Stomach (tissue), 9 donors: ENCODE measurements around the gene STAT4. TPM values are rescaled to one million over a fixed set of nuclear protein-coding genes. Genes with fewer than 3 reads are reported as not detected.

ENCODE experiments used
- DNase-seq, 2 donors: peaks; one replicate each; pipeline versions ENCODE4 v3.0.0 to v3.0.0-alpha.2; 2013 to 2019
- H3K27ac ChIP-seq, 5 donors: fragments of 200-600 bp in 4 of 5; sonication (generic) in 4 of 5; one replicate each; pipeline ENCODE4 v1.5.1; 2013 to 2019; ENCODE audit warnings: mild to moderate bottlenecking in 1 of 5, moderate library complexity in 1 of 5
- H3K27me3 ChIP-seq, 3 donors: fragments of 200-600 bp; sonication (generic); one replicate each; pipeline ENCODE4 v1.5.1; 2017 to 2019; ENCODE audit warnings: mixed run types in 1 of 3
- H3K36me3 ChIP-seq, 4 donors: fragments of 200-600 bp; sonication (generic); 1 replicate in 3 of 4; 2 replicates in 1 of 4; pipeline ENCODE4 v1.5.1; 2016 to 2019
- H3K4me1 ChIP-seq, 4 donors: fragments of 200-600 bp; sonication (generic); one replicate each; pipeline ENCODE4 v1.5.1; 2016 to 2019
- H3K4me3 ChIP-seq, 4 donors: fragments of 200-600 bp; sonication (generic) in 3 of 4; one replicate each; pipeline ENCODE4 v1.5.1; 2016 to 2019; ENCODE audit warnings: mild to moderate bottlenecking in 1 of 4
- H3K9me3 ChIP-seq, 4 donors: fragments of 200-600 bp; sonication (generic); one replicate each; pipeline ENCODE4 v1.5.1; 2016 to 2019
- EP300 ChIP-seq: sonication (generic); formaldehyde crosslinking; IDR thresholded peaks from one replicate; pipeline ENCODE4 v1.6.1; 2017; ENCODE audit warnings: antibody characterized with exemption
- POLR2A ChIP-seq, 4 donors: fragments of 450-650 bp; IDR thresholded peaks; one replicate each; pipeline ENCODE4 v1.6.1; 2016; ENCODE audit warnings: antibody characterized with exemption in 4 of 4, control low read depth in 2 of 4, mild to moderate bottlenecking in 1 of 4, moderate library complexity in 1 of 4
- POLR2AphosphoS5 ChIP-seq, 3 donors: sonication (generic); formaldehyde crosslinking; IDR thresholded peaks; one replicate each; pipeline ENCODE4 v1.6.1; 2016; ENCODE audit warnings: antibody characterized with exemption in 3 of 3
- WGBS, 5 donors: extraction: QIAGEN DNeasy Blood & Tissue Kit in 3 of 5; methylation state at CpG; one replicate each; pipeline versions ENCODE4 v1.1.5 to v1.1.7; 2013 to 2018; 5-methylcytosine and 5-hydroxymethylcytosine counted together
- intact Hi-C: fragments of 100-400 bp; cut with DNase I; formaldehyde crosslinking; loops from one replicate; pipeline ENCODE4 v1.15.1; 2023; ENCODE audit warnings: low total_unique reads
- polyA plus RNA-seq, 3 donors: library from polyadenylated mRNA; stranded (reverse); fragments of 200-250 nt; gene quantifications; one replicate each; pipeline ENCODE4 v1.2.3, GENCODE V29; 2013
- total RNA-seq, 5 donors: library from RNA; depleted of rRNA; stranded (reverse); fragments of >200 nt; gene quantifications; one replicate each; pipeline versions ENCODE4 v1.1.0 to v1.2.3, GENCODE V29; 2014 to 2016
- TF ChIP-seq, protein P1 (sequence below), 7 experiments: fragments of 450-650 bp in 4 of 7; fragments of 200-600 bp in 3 of 7; sonication (generic) in 3 of 7; IDR thresholded peaks; one replicate each; pipeline ENCODE4 v1.5.1; 2016 to 2019; ENCODE audit warnings: antibody characterized with exemption in 7 of 7, control low read depth in 2 of 7, mild to moderate bottlenecking in 1 of 7
- donor health status: healthy with polysubstance abuse.
- donor health status: Bipolar disorder and iron deficiency.
- donor health status: healthy.

Gene STAT4
- total and polyA plus RNA-seq, 8 donors: 0.75 to 21.4 (median 3.8) TPM

- WGBS, 5 donors: 65 to 77% (median 74%) methylated on average over 4 of the region's 4 CpGs
- intact Hi-C loops: no loop called here
- Histone ChIP-seq H3K27me3 (no peaks in the 10 kb centered on the region), H3K36me3 (no peaks in the 10 kb centered on the region), H3K4me3 (no peak overlapping the region), H3K27ac (no peak overlapping the region), H3K4me1 (no peaks in the 10 kb centered on the region), H3K9me3 (no peaks in the 10 kb centered on the region)
- DNase-seq: peak in 1 of 2 donors; percentile 23
- TF ChIP-seq, protein P1, sequence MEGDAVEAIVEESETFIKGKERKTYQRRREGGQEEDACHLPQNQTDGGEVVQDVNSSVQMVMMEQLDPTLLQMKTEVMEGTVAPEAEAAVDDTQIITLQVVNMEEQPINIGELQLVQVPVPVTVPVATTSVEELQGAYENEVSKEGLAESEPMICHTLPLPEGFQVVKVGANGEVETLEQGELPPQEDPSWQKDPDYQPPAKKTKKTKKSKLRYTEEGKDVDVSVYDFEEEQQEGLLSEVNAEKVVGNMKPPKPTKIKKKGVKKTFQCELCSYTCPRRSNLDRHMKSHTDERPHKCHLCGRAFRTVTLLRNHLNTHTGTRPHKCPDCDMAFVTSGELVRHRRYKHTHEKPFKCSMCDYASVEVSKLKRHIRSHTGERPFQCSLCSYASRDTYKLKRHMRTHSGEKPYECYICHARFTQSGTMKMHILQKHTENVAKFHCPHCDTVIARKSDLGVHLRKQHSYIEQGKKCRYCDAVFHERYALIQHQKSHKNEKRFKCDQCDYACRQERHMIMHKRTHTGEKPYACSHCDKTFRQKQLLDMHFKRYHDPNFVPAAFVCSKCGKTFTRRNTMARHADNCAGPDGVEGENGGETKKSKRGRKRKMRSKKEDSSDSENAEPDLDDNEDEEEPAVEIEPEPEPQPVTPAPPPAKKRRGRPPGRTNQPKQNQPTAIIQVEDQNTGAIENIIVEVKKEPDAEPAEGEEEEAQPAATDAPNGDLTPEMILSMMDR (IDR thresholded peaks at IDR 0.05): no peak
- TF ChIP-seq POLR2AphosphoS5 (IDR thresholded peaks at IDR 0.05) (no peak), EP300 (no peak)
Observed at GRCh38 chr2:191126386-191127085, 24.3 kb downstream of the STAT4 start.

DNA sequence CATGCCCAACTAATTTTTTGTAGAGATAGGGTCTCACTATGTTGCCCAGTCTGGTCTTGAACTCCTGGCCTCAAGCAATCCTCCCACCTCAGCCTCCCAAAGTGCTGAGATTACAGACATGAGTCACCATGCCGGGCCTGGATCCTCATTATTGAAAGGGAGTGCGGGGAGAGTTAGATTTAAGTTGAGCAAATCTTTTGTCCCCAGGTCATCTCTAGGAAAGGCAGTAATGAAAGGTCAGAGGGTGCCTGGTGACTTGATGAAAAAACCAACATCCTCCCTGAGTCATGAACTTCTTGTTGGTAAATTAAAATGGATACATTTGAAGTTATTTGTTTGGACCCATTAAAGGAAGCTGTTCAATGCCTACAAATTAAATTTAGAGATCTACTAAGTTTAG, 25.1 kb downstream of the STAT4 start:
- H3K27ac ChIP-seq: no peak overlapping the region
- H3K27me3 ChIP-seq: no peaks in the 10 kb centered on the region
- no peaks in the 10 kb centered on the region for H3K4me1 ChIP-seq
- no peaks in the 10 kb centered on the region for H3K9me3 ChIP-seq
- TF ChIP-seq, protein P1 (IDR thresholded peaks at IDR 0.05): no peak
- TF ChIP-seq POLR2A (IDR thresholded peaks at IDR 0.05) (no peak), EP300 (no peak), POLR2AphosphoS5 (IDR thresholded peaks at IDR 0.05) (no peak)
- H3K36me3 ChIP-seq: no peaks in the 10 kb centered on the region
- 41 to 46% (median 42%) methylated on average over 2 of the region's 2 CpGs for WGBS, 5 donors
- H3K4me3 ChIP-seq: no peak overlapping the region
- no peak for DNase-seq
- intact Hi-C loops: no loop called here

GRCh38 chr2:191122638-191123294, 28.0 kb downstream of the STAT4 start:
- Histone ChIP-seq H3K27me3 (no peaks in the 10 kb centered on the region), H3K4me3 (no peak overlapping the region), H3K9me3 (no peaks in the 10 kb centered on the region), H3K27ac (no peak overlapping the region), H3K36me3 (no peaks in the 10 kb centered on the region), H3K4me1 (no peaks in the 10 kb centered on the region)
- DNase-seq: no peak
- intact Hi-C loops: no loop called here
- 79 to 90% (median 84%) methylated on average over 2 of the region's 2 CpGs for whole genome bisulfite sequencing, 5 donors
- no peak for TF ChIP-seq POLR2A (IDR thresholded peaks at IDR 0.05)
- no peak for TF ChIP-seq EP300
- TF ChIP-seq POLR2AphosphoS5 (IDR thresholded peaks at IDR 0.05): no peak
- TF ChIP-seq, protein P1 (IDR thresholded peaks at IDR 0.05): no peak

DNA sequence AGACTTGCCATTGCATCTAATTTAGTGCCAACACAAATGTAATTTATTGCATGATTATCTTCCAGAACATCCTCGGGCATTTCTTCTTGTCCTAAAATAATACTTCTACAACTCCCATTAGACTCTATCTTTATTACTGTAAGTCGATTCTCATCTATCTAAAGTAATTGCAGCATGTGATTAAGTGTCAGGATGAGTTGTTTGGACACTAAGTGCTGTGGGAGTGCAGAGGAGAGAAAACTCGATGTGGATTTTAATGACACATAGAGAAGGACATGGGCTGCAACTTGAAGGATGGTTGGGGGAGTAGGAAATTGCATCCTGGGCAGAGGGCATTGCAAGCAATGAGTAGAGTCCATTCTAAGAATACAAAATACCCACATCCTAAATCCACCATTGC, 33.5 kb downstream of the STAT4 start:
- WGBS, 5 donors: 59 to 81% (median 77%) methylated on average over 3 of the region's 3 CpGs
- DNase-seq: no peak
- Histone ChIP-seq H3K4me3 (no peak overlapping the region), H3K27ac (no peak overlapping the region), H3K4me1 (no peaks in the 10 kb centered on the region), H3K9me3 (no peaks in the 10 kb centered on the region), H3K27me3 (no peaks in the 10 kb centered on the region), H3K36me3 (no peaks in the 10 kb centered on the region)
- intact Hi-C loops: no loop called here
- TF ChIP-seq POLR2AphosphoS5 (IDR thresholded peaks at IDR 0.05) (no peak), EP300 (no peak), POLR2A (IDR thresholded peaks at IDR 0.05) (no peak)
- TF ChIP-seq, protein P1 (IDR thresholded peaks at IDR 0.05): no peak
